HCT116 (cell line): ENCODE results near the gene TATDN2. TPM values are rescaled to one million over a fixed set of nuclear protein-coding genes. Genes with fewer than 3 reads are reported as not detected.
A peak's percentile ranks its signal among the peaks of the same experiment; 100 is the strongest.

Experiments used
- ATAC-seq: fragments of 200-7000 bp; cut with Tn5 transposase; 2 replicates; pipeline ENCODE4 v1.9.1; 2020; ENCODE audit warnings: mild to moderate bottlenecking, moderate library complexity
- BruUV-seq: library from RNA; stranded (reverse); fragments of 400-500 nt; replicated peaks from 2 replicates; lab custom pipeline; 2021; lab: Mats Ljungman, UMichigan
- CTCF ChIA-PET: fragments of 300-600 bp; sonication (Branson Sonifier 250); formaldehyde crosslinking; loops from one replicate; lab custom pipeline; 2021; ENCODE audit warnings: antibody characterized with exemption; lab: Charles Lee
- POLR2A ChIA-PET: fragments of 300-600, 350-600 bp; sonication (Branson Sonifier 250); formaldehyde crosslinking; loops from one replicate; lab custom pipeline; 2021; ENCODE audit warnings: antibody characterized with exemption; lab: Charles Lee
- RAD21 ChIA-PET, 2 experiments: fragments of 300-600 bp; sonication (Branson Sonifier 250); formaldehyde crosslinking; loops; one replicate each; lab custom pipeline; 2023; ENCODE audit warnings: low total read pairs in 2 of 2; ENCODE audit not compliant: uncharacterized antibody in 2 of 2, unreplicated experiment in 2 of 2, low non-redundant PET in 1 of 2; lab: Charles Lee
- DNase-seq: peaks from one replicate; pipeline ENCODE4 v3.0.0-alpha.2; 2010; ENCODE audit warnings: low read depth, low spot score
- H2AFZ ChIP-seq: fragments of 200-600 bp; shearing (Covaris generic), sonication (generic); 2 replicates; pipeline ENCODE4 v1.6.1; 2017; ENCODE audit warnings: low read depth, mixed run types, mixed read lengths, antibody characterized with exemption, low read length; ENCODE audit not compliant: poor library complexity, severe bottlenecking
- H3K27ac ChIP-seq: 2 replicates; pipeline ENCODE4 v1.5.1; 2012; ENCODE audit warnings: low read depth, low read length
- H3K27me3 ChIP-seq: fragments of 200-600 bp; sonication (generic); 2 replicates; pipeline ENCODE4 v1.6.1; 2016; ENCODE audit warnings: mixed run types, low read length, mixed read lengths; ENCODE audit not compliant: insufficient read depth
- H3K36me3 ChIP-seq, 2 experiments: fragments of 200-500 bp in 1 of 2; fragments of 200-600 bp in 1 of 2; sonication (Bioruptor generic) in 1 of 2; sonication (generic) in 1 of 2; 2 replicates each; pipeline versions ENCODE4 v1.5.1 to v1.6.1; 2014 to 2016; ENCODE audit warnings: low read length in 2 of 2, inconsistent platforms in 1 of 2, mixed read lengths in 1 of 2, mixed run types in 1 of 2; ENCODE audit not compliant: insufficient read depth in 2 of 2, control insufficient read depth in 1 of 2
- H3K4me1 ChIP-seq, 2 experiments: fragments of 200-600 bp in 1 of 2; sonication (generic) in 1 of 2; 2 replicates each; pipeline versions ENCODE4 v1.5.1 to v1.6.1; 2012 to 2017; ENCODE audit warnings: low read length in 2 of 2, inconsistent platforms in 1 of 2, mild to moderate bottlenecking in 1 of 2, mixed read lengths in 1 of 2, mixed run types in 1 of 2, moderate library complexity in 1 of 2; ENCODE audit not compliant: insufficient read depth in 2 of 2, control insufficient read depth in 1 of 2
- H3K4me2 ChIP-seq: fragments of 200-600 bp; sonication (generic); 2 replicates; pipeline ENCODE4 v1.6.1; 2017; ENCODE audit warnings: mixed run types, low read length, mixed read lengths
- H3K4me3 ChIP-seq, 2 experiments: fragments of 200-600 bp in 1 of 2; sonication (generic) in 1 of 2; replicated peaks in 1 of 2; 2 replicates each; pipeline ENCODE4 v1.5.1; 2011 to 2016; ENCODE audit warnings: low read length in 2 of 2, control low read depth in 1 of 2, low read depth in 1 of 2, mild to moderate bottlenecking in 1 of 2, mixed read lengths in 1 of 2, mixed run types in 1 of 2
- H3K79me2 ChIP-seq: fragments of 200-600 bp; sonication (generic); 2 replicates; pipeline ENCODE4 v1.6.1; 2017; ENCODE audit warnings: mild to moderate bottlenecking, mixed run types, low read length, moderate library complexity, mixed read lengths; ENCODE audit not compliant: insufficient read depth
- H3K9ac ChIP-seq: fragments of 200-600 bp; sonication (generic); 2 replicates; pipeline ENCODE4 v1.6.1; 2016; ENCODE audit warnings: low read length, mixed read lengths
- H3K9me2 ChIP-seq: fragments of 200-600 bp; sonication (generic), shearing (Covaris generic); 2 replicates; pipeline ENCODE4 v1.6.1; 2017; ENCODE audit warnings: mixed run types, mild to moderate bottlenecking, moderate library complexity; ENCODE audit not compliant: insufficient read depth
- H3K9me3 ChIP-seq, 2 experiments: fragments of 200-500 bp in 1 of 2; fragments of 200-600 bp in 1 of 2; sonication (Bioruptor generic) in 1 of 2; sonication (generic) in 1 of 2; 2 replicates each; pipeline ENCODE4 v1.6.1; 2014 to 2017; ENCODE audit warnings: low read length in 2 of 2, mixed read lengths in 2 of 2, inconsistent platforms in 1 of 2, low read depth in 1 of 2, mild to moderate bottlenecking in 1 of 2, mixed run types in 1 of 2, moderate library complexity in 1 of 2; ENCODE audit not compliant: control insufficient read depth in 1 of 2, insufficient read depth in 1 of 2
- H4K20me1 ChIP-seq: fragments of 200-600 bp; sonication (generic), shearing (Covaris generic); 2 replicates; pipeline ENCODE4 v1.6.1; 2017; ENCODE audit warnings: mixed run types, mild to moderate bottlenecking, moderate library complexity; ENCODE audit not compliant: insufficient read depth
- CTCF ChIP-seq, 3 experiments: fragments of 200-600 bp in 1 of 3; sonication (generic) in 1 of 3; IDR thresholded peaks in 2 of 3; conservative IDR thresholded peaks in 1 of 3; 2 replicates each; pipeline ENCODE4 v1.5.1; 2012 to 2017; ENCODE audit warnings: low read depth in 2 of 3, low read length in 2 of 3, antibody characterized with exemption in 1 of 3, borderline replicate concordance in 1 of 3, control low read depth in 1 of 3, mild to moderate bottlenecking in 1 of 3, mixed read lengths in 1 of 3, mixed run types in 1 of 3, moderate library complexity in 1 of 3; ENCODE audit not compliant: insufficient read depth in 1 of 3
- EGR1 ChIP-seq: IDR thresholded peaks from 2 replicates; pipeline ENCODE4 v1.6.1; 2012; ENCODE audit warnings: low read depth
- EZH2phosphoT487 ChIP-seq: fragments of 200-600 bp; IDR thresholded peaks from 2 replicates; pipeline ENCODE4 v1.6.1; 2018; ENCODE audit warnings: antibody characterized with exemption, borderline replicate concordance
- FOSL1 ChIP-seq: IDR thresholded peaks from 2 replicates; pipeline ENCODE4 v1.6.1; 2012; ENCODE audit warnings: low read depth
- MAX ChIP-seq: IDR thresholded peaks from 2 replicates; pipeline ENCODE4 v1.6.1; 2012
- POLR2AphosphoS5 ChIP-seq: IDR thresholded peaks from 2 replicates; pipeline ENCODE4 v1.6.1; 2011; ENCODE audit warnings: mild to moderate bottlenecking, low read depth, low read length, moderate library complexity
- RAD21 ChIP-seq: IDR thresholded peaks from 2 replicates; pipeline ENCODE4 v1.6.1; 2012; ENCODE audit warnings: low read depth, mild to moderate bottlenecking
- SIN3A ChIP-seq: IDR thresholded peaks from 2 replicates; pipeline ENCODE4 v1.6.1; 2012; ENCODE audit warnings: low read depth
- TCF7L2 ChIP-seq: IDR thresholded peaks from 2 replicates; pipeline ENCODE4 v1.7.0; 2011; ENCODE audit warnings: borderline replicate concordance, inconsistent platforms; ENCODE audit not compliant: insufficient read depth, insufficient read length; ENCODE audit errors: extremely low read depth
- ZNF274 ChIP-seq: fragments of 200-500 bp; sonication (Bioruptor generic); IDR thresholded peaks from 2 replicates; pipeline ENCODE4 v1.6.1; 2014; ENCODE audit warnings: mild to moderate bottlenecking, low read depth, low read length, inconsistent platforms
- intact Hi-C: fragments of 100-400 bp; cut with micrococcal nuclease; formaldehyde crosslinking; loops from 2 replicates; pipeline ENCODE4 v1.10.0; 2022
- total RNA-seq: library from RNA; stranded (reverse); gene quantifications from one replicate; pipeline ENCODE4 v1.2.1, GENCODE V29; 2021; ENCODE audit not compliant: unreplicated experiment

Gene TATDN2
- total RNA-seq, 1 experiment from 2014 or later = 26.8 TPM

GRCh38 chr3:10320320-10320677 is 72.0 kb downstream of the TATDN2 start:
- Histone ChIP-seq H2AFZ (no peak overlapping the region), H3K79me2 (peaks cover 40% of the 10 kb centered on the region), H3K9ac (peak overlapping the region; percentile 85), H3K9me3 (no peaks in the 10 kb centered on the region), H3K4me3 (peak overlapping the region; percentile 85 to 90), H3K4me2 (peak overlapping the region; percentile 99), H4K20me1 (0 out of 2 replicates have a peak, but pooled peaks cover 4% of the 10 kb centered on the region), H3K27me3 (no peaks in the 10 kb centered on the region), H3K9me2 (no peaks in the 10 kb centered on the region)
- CTCF ChIA-PET = interaction anchor here (0.6 to 1.3 kb wide), 3 partner anchors 14 to 374 kb away, joined by 3 to 6 read pairs (median 3); no protein-coding TSS in a partner anchor
- BruUV-seq = no TSS peak
- intact Hi-C loops = no loop called here
- TF ChIP-seq POLR2AphosphoS5 (no peak), TCF7L2 (no peak), MAX (no peak), EZH2phosphoT487 (no peak), SIN3A (no peak), RAD21 (no peak), FOSL1 (no peak), ZNF274 (no peak), EGR1 (no peak), CTCF (IDR thresholded peaks at IDR 0.05 in 2 of 3, conservative IDR thresholded peaks at IDR 0.05 in 1 of 3; ENCODE audit: borderline replicate concordance in 1 of 3, insufficient read depth in 1 of 3, low read depth in 2 of 3, low read length in 2 of 3) (no peak)
- TF ChIP-seq, all 23 proteins: peak for 0
- ATAC-seq = 0 out of 2 replicates have a peak, but pooled peaks have one; percentile 2
- RAD21 ChIA-PET = no interaction called here
- H3K4me1 ChIP-seq = peaks cover 0 to 19% of the 10 kb centered on the region in 2 experiments; a peak in 2 of 4 replicates
- POLR2A ChIA-PET = no interaction called here
- no peak overlapping the region for H3K27ac ChIP-seq
- DNase-seq = no peak
- H3K36me3 ChIP-seq = peaks cover 23 to 33% of the 10 kb centered on the region in 2 experiments; a peak in 3 of 4 replicates
